GM19099 (cell line): ENCODE data around the gene TELO2.
A peak's percentile ranks its signal among the peaks of the same experiment; 100 is the strongest.

Experiments used
- POLR2A ChIP-seq: IDR thresholded peaks from 3 replicates; pipeline ENCODE4 v1.6.1; 2011; ENCODE audit warnings: low read depth; ENCODE audit not compliant: insufficient read length; ENCODE audit errors: extremely low read depth

TELO2 gene

DNA sequence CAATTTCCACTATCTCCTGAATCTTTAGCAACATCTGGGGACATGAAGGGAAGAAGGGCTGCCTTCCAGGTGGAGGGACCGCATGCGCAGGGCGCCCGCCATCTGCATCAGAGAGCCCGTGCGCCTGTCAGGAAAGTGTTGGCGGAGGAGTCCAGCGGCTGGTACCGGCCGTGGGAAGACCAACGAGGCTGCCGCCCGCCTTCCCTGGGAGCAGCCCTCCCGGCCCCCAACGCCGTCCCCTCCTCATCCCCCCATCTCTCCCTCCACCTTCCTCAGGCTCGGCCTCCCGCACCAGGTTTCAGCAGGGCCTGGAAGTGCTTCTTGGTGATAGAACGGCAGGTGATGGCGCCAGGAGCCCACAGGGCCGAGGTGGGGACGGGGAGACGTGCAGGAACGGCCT lies 27.1 kb upstream of the TELO2 start:
- no peak for TF ChIP-seq POLR2A

GRCh38 chr16:1466968-1467521 lies 26.1 kb upstream of the TELO2 start:
- no peak for TF ChIP-seq POLR2A

- no peak for TF ChIP-seq POLR2A
These were observed 24.7 kb upstream of the TELO2 start for GRCh38 chr16:1468426-1468810.

- TF ChIP-seq POLR2A, result no peak
These were observed 23.4 kb upstream of the TELO2 start for GRCh38 chr16:1469693-1470201.

DNA sequence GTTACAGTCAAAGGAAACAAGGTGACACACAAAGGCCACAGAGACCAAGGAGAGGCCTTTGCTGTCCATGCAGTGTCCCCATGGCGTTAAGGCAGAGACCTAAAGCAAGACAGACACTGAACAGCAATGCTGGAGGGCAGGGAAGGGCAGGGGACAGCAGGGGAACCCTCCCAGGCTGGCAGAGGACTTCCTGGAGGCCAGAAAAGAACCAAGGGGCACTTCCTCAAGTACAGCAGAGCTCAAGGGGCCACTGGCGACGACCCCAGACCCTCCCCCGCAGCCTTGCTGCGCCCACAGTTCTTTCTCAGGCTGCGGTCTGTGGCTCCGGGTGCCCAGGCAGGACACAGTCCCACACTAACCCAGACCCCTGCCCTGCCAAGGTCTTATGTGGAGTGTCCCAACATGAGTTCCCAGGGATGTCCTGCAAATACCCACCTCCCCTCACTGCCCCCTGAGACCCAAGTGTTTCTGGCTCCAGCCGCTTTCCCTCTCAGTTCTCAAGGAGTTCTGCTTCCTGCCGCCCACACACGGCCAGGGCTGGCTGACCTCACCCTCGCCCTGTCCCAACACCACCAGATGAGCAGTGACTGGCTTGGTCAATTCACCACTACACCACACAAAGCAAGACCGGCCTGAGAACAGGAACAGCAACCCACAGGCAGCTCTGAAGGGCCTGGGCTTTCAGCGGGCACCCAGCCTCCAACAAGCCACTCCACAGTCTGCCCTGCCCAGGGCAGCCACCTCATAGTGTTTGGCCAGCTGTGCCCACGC lies 22.5 kb upstream of the TELO2 start:
- no peak for TF ChIP-seq POLR2A

- TF ChIP-seq POLR2A, result no peak
These were observed 21.5 kb upstream of the TELO2 start for GRCh38 chr16:1471569-1472194.

- no peak for TF ChIP-seq POLR2A
These were observed 20.2 kb upstream of the TELO2 start for GRCh38 chr16:1472974-1473373.

DNA sequence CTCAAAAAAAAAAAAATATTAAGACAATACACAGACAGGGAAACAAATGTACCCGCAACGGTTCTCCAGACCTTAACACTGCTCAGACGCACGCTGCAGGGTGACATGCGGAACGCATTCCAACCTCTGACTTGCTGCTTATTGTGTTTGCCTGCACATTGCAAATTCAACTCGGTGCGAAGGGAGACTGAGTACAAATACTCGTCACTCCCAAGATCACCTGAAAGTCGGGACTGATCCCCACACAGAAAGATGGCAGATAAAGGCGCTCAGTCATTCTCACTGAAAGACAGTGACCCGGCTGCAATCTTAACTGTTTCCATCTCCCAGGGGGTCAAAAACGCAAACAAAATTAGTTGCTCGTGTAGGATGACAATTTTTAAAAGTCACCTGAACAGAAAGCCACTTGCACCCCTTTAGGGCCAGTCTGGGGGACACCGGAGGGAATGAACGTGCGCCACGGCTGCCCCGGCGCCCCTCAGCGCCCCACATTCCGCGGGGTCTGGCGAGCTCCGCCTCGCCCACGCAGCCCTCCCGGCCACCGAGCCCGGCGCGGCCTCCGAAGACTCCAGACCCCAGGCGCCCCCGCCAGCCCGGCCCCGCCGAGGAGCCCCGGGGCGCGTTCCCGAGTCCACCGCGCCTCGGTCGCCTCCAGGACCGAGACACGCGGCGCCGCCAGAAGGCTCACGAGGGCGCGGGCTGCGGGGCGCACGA lies 18.9 kb upstream of the TELO2 start:
- no peak for TF ChIP-seq POLR2A

GRCh38 chr16:1474796-1475551 lies 18.2 kb upstream of the TELO2 start, which contains the start of gene CLCN7:
Gene CLCN7, minus strand, starts transcription at chr16:1475028. Its CDS starts 54 bp downstream, at chr16:1474974.
- TF ChIP-seq POLR2A, result peak; percentile 95

DNA sequence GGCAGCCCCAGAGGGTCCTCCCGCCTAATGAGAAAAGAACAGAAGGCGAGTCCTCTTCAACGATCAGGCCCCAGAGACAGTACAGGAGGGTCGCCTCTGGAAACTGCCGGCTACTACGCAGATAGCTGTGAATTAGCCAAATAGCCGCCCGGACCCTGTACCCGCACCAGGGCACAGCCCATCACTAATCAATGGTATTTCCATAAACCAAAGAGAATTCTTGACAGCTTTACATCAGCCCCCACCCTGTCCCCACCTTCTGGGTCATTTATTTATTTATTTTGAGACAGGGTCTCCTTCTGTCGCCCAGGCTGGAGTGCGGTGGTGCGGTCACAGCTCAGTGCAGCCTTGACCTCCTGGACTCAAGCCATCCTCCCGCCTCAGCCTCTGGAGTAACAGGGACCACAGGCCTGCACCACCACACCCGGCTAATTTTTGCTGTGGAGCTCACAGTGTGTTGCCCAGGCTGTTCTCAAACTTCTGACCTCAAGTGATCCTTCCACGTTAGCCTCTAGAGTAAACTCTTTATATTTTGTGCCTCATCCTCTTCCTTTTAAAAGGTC lies 17.5 kb upstream of the TELO2 start:
- no peak for TF ChIP-seq POLR2A

GRCh38 chr16:1477033-1477432 lies 16.1 kb upstream of the TELO2 start:
- no peak for TF ChIP-seq POLR2A

GRCh38 chr16:1481906-1482835 lies 11.0 kb upstream of the TELO2 start:
- no peak for TF ChIP-seq POLR2A

GRCh38 chr16:1485847-1486496 lies 7.2 kb upstream of the TELO2 start:
- TF ChIP-seq POLR2A, result no peak
